ENCODE results near the gene LGALS3BP. TPM values are rescaled to one million over a fixed set of nuclear protein-coding genes. Genes with fewer than 3 reads are reported as not detected.

The LGALS3BP gene
- total RNA-seq, 1 donor from 2014 or later: 202 TPM

DNA sequence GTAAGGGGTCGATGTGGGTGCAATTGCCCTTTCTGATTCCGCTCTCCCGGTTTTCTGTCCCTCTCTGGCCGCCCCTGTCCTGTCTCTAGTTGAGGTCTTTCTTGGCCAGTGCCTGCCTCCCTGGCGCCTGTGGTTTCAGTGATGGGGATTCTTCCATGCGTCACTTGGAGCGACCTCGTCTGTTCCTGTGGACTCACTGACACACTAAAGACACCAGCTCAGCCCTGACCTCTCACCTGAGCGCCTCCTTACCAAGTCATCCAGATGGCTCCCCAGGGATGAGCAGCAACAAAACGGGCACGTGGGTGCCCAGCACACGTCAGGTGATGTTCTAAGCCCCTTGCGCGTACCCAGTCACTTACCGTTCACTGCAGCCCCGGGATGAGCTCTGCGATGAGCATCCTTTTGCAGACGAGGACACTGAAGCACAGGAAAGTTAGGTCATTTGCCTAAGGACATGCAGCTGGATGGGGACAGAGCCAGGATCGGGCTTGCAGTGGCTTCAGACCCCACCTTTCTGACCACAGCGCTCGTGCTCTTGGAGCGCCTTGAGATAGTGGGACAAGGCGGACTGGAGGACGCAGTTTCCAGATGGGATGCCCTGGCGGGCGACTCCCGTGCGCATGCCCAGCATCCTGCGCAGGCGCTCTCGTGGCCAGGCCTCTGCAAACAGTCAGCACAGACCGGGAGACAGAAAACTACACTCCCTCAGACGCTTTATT is 11.5 kb upstream of the LGALS3BP start:
- H3K4me3 Mint-ChIP-seq: no peak overlapping the region
- H3K9me3 Mint-ChIP-seq: no peaks in the 10 kb centered on the region
- peaks cover 14% of the 10 kb centered on the region for H3K4me1 Mint-ChIP-seq (ENCODE audit: unreplicated experiment)
- H3K27ac Mint-ChIP-seq: no peak overlapping the region
- H3K27me3 Mint-ChIP-seq: no peaks in the 10 kb centered on the region
- TF ChIP-seq, protein P1, sequence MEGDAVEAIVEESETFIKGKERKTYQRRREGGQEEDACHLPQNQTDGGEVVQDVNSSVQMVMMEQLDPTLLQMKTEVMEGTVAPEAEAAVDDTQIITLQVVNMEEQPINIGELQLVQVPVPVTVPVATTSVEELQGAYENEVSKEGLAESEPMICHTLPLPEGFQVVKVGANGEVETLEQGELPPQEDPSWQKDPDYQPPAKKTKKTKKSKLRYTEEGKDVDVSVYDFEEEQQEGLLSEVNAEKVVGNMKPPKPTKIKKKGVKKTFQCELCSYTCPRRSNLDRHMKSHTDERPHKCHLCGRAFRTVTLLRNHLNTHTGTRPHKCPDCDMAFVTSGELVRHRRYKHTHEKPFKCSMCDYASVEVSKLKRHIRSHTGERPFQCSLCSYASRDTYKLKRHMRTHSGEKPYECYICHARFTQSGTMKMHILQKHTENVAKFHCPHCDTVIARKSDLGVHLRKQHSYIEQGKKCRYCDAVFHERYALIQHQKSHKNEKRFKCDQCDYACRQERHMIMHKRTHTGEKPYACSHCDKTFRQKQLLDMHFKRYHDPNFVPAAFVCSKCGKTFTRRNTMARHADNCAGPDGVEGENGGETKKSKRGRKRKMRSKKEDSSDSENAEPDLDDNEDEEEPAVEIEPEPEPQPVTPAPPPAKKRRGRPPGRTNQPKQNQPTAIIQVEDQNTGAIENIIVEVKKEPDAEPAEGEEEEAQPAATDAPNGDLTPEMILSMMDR (conservative IDR thresholded peaks at IDR 0.05): no peak
- H3K36me3 Mint-ChIP-seq: peaks cover 16% of the 10 kb centered on the region
- no peak for DNase-seq (ENCODE audit: extremely low spot score, unreplicated experiment)

DNA sequence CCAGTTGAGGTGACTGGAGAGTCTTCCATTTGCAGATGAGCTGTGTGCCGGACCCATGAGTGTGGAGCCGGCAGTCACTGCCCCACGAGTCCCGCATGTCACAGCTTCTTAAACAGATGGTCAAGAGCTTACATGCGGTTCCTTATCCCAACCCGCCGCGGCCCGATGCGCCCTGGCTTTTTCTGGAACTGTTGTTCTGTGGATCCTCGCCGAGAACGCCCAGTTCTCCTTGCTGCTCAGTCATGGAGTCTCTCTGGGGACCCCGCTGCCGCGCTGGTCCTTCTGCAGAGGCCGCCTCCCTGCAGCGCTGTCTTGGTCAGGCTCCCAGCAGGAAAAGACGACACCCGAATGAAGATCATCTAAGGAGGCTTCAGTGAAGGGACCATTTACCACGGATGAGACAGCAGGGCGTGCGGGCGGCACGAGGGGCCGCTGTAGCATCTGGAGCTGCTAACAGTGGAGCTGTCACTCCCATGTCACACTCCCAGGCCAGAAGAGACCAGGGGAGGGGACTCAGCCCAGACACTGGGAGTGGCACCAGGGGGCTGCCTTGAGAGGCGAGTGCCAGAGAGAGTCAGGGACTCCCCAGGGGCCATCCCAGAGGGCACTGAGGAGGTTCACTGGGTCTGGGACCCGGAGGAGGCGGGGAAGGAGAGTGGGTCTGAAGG is 10.8 kb upstream of the LGALS3BP start:
- peaks cover 12% of the 10 kb centered on the region for H3K36me3 Mint-ChIP-seq

DNA sequence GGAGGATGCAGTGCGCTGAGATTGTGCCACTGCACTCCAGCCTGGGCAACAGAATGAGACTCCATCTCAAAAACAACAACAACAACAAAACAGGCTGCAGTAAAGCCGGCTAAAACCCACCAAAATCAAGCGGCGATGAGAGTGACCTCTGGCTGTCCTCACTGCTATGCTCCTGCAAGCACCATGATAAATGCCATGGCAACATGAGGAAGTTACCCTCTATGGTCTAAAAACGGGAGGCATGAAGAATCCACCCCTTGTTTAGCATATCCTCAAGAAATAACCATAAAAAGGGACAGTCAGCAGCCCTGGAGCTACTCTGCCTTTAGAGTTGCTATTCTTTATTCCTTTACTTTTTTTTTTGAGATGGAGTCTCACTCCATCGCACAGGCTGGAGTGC is 8.4 kb upstream of the LGALS3BP start:
- Mint-ChIP-seq H3K4me1 (ENCODE audit: unreplicated experiment) (peaks cover 17% of the 10 kb centered on the region), H3K27ac (no peak overlapping the region), H3K36me3 (peaks cover 7% of the 10 kb centered on the region), H3K27me3 (no peaks in the 10 kb centered on the region), H3K4me3 (no peak overlapping the region), H3K9me3 (no peaks in the 10 kb centered on the region)
- no peak for DNase-seq (ENCODE audit: extremely low spot score, unreplicated experiment)
- TF ChIP-seq, protein P1 (conservative IDR thresholded peaks at IDR 0.05): no peak

More for the DNA sequence above, 10.8 kb upstream of the LGALS3BP start:
- TF ChIP-seq, protein P1 (conservative IDR thresholded peaks at IDR 0.05): no peak
- H3K9me3 Mint-ChIP-seq: no peaks in the 10 kb centered on the region
- no peak overlapping the region for H3K27ac Mint-ChIP-seq
- H3K4me3 Mint-ChIP-seq: no peak overlapping the region
- no peak for DNase-seq (ENCODE audit: extremely low spot score, unreplicated experiment)
- H3K27me3 Mint-ChIP-seq: no peaks in the 10 kb centered on the region
- H3K4me1 Mint-ChIP-seq (ENCODE audit: unreplicated experiment): peaks cover 18% of the 10 kb centered on the region

DNA sequence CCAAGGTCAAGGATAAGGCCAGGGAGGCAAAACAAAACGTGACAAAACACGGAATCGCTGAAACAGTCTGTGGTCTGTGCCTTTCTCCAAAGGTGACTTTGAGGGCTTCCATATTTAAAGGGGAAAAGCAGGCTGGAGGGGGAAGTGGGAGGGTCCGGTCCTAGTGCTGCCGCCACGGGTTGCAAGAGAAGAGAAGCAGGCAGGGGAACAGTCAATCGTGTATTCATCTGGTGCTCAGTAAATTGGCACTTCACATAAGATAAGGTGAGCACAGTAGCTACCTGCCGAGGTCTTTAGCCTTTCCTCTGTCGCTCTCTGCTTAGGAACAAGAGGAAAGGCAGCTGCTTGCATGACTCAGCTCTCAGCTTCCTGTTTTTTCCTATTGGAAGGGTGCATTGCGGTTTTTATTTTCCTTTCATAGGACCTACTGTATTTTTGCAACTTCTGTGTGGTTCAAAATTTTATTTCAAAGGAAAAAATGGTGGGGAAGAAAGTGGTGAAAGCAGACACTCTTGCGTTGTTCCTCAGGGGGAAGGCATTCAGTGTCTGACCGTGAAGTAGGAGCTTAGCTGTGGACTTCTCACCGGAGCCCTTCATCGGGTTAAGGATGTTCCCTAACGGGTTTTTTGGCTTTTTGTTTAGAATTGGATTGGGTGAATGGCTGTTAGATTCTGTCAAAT is 7.1 kb upstream of the LGALS3BP start:
- peaks cover 3% of the 10 kb centered on the region for H3K36me3 Mint-ChIP-seq
- H3K9me3 Mint-ChIP-seq: no peaks in the 10 kb centered on the region
- no peaks in the 10 kb centered on the region for H3K27me3 Mint-ChIP-seq
- peaks cover 13% of the 10 kb centered on the region for H3K4me1 Mint-ChIP-seq (ENCODE audit: unreplicated experiment)
- TF ChIP-seq, protein P1 (conservative IDR thresholded peaks at IDR 0.05): no peak
- H3K4me3 Mint-ChIP-seq: peak overlapping the region; percentile 63
- H3K27ac Mint-ChIP-seq: peak overlapping the region; percentile 87
- DNase-seq (ENCODE audit: extremely low spot score, unreplicated experiment): no peak

DNA sequence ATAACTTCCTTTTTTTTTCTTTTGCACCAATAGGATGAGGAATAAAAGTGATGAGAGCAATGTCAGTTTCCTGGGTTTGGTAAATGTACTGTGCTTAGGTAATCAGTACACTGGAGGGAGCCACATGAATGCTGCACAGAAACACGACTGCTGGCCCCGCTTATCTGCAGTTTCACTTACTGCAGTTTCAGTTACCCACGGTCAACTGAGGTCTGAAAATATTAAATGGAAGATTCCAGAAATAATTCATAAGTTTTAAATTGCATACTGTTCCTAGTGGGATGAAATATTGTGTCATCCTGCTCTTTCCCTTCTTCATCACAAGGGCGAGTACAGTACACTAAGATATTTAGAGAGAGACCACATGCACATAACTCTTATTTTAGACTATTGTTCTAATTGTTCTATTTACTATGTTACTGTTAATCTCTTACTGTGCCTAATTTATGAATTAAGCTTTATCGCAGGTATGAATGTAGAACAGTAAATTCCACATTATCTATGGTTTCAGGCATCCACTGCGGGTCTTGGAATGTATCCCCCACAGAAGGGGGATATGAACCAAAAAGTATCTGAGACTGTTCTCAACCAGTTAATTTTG is 6.4 kb upstream of the LGALS3BP start:
- Mint-ChIP-seq H3K27me3 (no peaks in the 10 kb centered on the region), H3K4me3 (peak overlapping the region; percentile 63), H3K36me3 (peaks cover 3% of the 10 kb centered on the region), H3K9me3 (no peaks in the 10 kb centered on the region), H3K27ac (peak overlapping the region; percentile 87), H3K4me1 (ENCODE audit: unreplicated experiment) (peaks cover 13% of the 10 kb centered on the region)
- no peak for DNase-seq (ENCODE audit: extremely low spot score, unreplicated experiment)
- TF ChIP-seq, protein P1 (conservative IDR thresholded peaks at IDR 0.05): peak; percentile 29

All from type B pancreatic cell (in vitro differentiated cells).